ENCODE results near the gene MTARC2. TPM values are rescaled to one million over a fixed set of nuclear protein-coding genes. Genes with fewer than 3 reads are reported as not detected.
A peak's percentile ranks its signal among the peaks of the same experiment; 100 is the strongest.

Gene MTARC2
- total and polyA plus RNA-seq, 2 donors from 2014 or later: 28.6 to 95.2 TPM

DNA sequence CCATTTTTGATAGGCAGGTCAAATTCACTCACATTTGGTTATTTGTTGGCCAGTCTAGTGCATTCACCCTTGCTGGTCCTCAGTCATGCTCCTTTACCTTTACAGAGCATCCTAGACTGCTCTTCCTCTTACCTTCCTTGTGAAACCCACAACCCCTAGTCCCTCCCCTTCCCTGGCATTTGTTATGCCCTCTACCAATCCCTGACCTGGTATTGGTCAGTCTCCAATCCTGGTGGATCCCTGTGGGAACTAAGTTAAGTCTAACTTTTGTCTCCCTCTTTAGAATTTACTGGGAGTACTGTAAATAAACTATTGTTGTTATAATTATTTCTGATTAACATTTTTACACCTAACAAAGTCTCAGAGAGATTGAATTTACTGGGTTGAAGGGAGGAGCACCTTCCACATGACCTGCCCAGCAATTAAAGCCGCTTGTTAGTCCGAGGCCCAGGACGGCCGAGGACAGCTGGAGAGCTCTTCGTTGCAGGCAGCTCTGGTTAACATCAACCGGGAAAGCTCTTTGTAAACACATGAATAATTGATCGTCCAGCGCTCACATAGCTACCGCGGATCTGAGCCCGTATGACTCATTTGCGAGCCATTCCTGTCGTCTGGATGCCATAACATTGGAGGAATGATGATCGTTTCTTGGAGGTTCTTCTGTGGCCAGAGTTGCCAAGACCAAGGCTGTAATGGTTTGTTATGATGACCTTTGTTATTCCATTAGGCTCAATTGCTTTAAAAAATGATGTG, 70.5 kb downstream of the MTARC2 start:
- FAIRE-seq: no peak
- Histone ChIP-seq H3K27me3 (ENCODE audit: control insufficient read depth, insufficient read depth, low read length) (no peaks in the 10 kb centered on the region), H3K27ac (ENCODE audit: low read depth in 2 of 2, low read length in 2 of 2) (no peak overlapping the region), H3K4me3 (ENCODE audit: low read length in 3 of 3) (no peak overlapping the region), H3K9me3 (ENCODE audit: control insufficient read depth in 2 of 3, insufficient read depth in 1 of 3, low read length in 3 of 3) (no peaks in the 10 kb centered on the region), H3K4me1 (ENCODE audit: control insufficient read depth in 2 of 3, insufficient read depth in 2 of 3, low read depth in 1 of 3, low read length in 3 of 3) (no peaks in the 10 kb centered on the region), H3K9ac (ENCODE audit: low read length in 3 of 3) (no peak overlapping the region), H3K36me3 (ENCODE audit: control insufficient read depth in 2 of 3, insufficient read depth in 3 of 3, low read length in 3 of 3) (no peaks in the 10 kb centered on the region)
- intact Hi-C loops (cut with DNase I): no loop called here
- TF ChIP-seq, protein P1, sequence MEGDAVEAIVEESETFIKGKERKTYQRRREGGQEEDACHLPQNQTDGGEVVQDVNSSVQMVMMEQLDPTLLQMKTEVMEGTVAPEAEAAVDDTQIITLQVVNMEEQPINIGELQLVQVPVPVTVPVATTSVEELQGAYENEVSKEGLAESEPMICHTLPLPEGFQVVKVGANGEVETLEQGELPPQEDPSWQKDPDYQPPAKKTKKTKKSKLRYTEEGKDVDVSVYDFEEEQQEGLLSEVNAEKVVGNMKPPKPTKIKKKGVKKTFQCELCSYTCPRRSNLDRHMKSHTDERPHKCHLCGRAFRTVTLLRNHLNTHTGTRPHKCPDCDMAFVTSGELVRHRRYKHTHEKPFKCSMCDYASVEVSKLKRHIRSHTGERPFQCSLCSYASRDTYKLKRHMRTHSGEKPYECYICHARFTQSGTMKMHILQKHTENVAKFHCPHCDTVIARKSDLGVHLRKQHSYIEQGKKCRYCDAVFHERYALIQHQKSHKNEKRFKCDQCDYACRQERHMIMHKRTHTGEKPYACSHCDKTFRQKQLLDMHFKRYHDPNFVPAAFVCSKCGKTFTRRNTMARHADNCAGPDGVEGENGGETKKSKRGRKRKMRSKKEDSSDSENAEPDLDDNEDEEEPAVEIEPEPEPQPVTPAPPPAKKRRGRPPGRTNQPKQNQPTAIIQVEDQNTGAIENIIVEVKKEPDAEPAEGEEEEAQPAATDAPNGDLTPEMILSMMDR (IDR thresholded peaks at IDR 0.05; ENCODE audit: borderline replicate concordance, extremely low read depth, insufficient read depth): no peak
- DNase-seq: peak in 2 of 5 donors; percentile 49 to 77

DNA sequence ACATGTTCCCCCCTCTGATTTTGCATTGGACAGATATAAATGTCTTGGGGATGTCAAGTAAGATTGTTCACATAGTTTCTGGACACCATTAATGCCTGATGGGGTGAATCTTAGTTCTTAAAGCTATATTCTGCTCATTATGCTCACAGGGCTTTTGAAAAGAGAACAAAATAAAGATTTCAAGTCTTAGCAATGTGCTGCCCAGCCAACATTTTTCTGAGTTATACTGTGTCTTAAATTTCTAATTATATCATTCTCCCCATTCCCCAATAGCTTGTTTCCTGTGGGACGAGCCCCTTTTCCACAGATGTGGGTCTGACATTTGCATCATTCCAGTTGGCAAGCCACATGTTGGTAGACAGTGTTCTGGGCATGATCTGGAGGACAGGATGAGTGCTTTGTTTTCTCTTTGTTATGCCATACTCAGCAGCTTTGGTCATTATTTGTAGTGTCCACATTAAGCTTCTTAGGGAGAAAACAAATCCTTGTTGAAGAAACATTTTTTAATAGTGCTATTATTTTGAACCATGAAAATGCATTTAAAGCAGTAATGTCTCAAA, 71.4 kb downstream of the MTARC2 start:
- Histone ChIP-seq H3K4me1 (ENCODE audit: control insufficient read depth in 2 of 3, insufficient read depth in 2 of 3, low read depth in 1 of 3, low read length in 3 of 3) (no peaks in the 10 kb centered on the region), H3K9me3 (ENCODE audit: control insufficient read depth in 2 of 3, insufficient read depth in 1 of 3, low read length in 3 of 3) (no peaks in the 10 kb centered on the region), H3K4me3 (ENCODE audit: low read length in 3 of 3) (no peak overlapping the region), H3K9ac (ENCODE audit: low read length in 3 of 3) (no peak overlapping the region), H3K27me3 (ENCODE audit: control insufficient read depth, insufficient read depth, low read length) (no peaks in the 10 kb centered on the region), H3K27ac (ENCODE audit: low read depth in 2 of 2, low read length in 2 of 2) (no peak overlapping the region), H3K36me3 (ENCODE audit: control insufficient read depth in 2 of 3, insufficient read depth in 3 of 3, low read length in 3 of 3) (no peaks in the 10 kb centered on the region)
- FAIRE-seq: no peak
- intact Hi-C loops (cut with DNase I): no loop called here
- TF ChIP-seq, protein P1 (IDR thresholded peaks at IDR 0.05; ENCODE audit: borderline replicate concordance, extremely low read depth, insufficient read depth): no peak
- peak in 1 of 5 donors; percentile 22 for DNase-seq

DNA sequence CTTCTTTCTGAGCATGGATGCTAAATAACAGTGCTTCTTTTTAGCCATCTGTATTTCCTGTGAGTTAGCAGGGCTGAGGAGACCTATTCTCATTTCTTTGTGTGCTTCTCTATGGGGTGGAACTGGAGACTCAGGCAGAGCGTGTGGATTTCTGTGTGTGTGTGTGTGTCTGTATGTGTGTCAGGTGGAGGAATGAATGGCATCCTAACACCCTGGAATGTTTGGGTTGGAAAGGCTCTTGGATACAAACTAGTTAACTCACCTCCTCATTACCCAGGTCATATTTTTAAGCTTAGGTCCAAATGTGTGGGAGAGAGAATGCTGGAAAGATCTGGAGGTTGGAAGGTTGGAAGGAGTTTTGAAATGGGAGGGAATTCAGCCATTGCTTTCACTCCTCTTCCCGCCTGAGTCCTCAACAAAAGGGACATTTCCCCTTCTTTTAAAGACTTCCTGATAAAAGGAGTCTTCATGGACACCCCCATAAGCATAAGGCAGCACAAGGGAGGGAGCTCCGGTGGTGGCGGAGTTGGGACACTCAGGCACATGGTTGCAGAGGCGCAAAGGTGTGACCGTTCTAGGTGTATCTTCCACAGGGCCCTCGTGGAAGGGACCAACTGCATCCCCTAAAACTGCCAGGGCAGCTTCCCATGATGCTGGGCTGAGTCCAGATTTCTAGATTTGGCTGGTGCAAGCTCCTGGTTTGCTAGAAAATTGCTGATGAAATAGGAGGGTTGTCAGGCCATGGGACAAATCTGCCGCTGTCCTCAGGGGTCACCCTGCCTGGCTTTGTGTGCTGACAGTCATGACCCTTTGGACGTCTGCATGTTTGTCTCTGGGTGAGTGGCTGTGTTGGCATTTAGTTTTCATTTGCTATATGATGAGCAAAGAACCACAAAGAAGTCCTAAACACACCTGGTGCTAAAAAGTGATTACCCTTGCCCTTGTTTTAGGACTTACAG, 76.2 kb downstream of the MTARC2 start:
- Histone ChIP-seq H3K4me1 (ENCODE audit: control insufficient read depth in 2 of 3, insufficient read depth in 2 of 3, low read depth in 1 of 3, low read length in 3 of 3) (peaks cover 0 to 3% (median 0%) of the 10 kb centered on the region in 3 donors), H3K27ac (ENCODE audit: low read depth in 2 of 2, low read length in 2 of 2) (no peak overlapping the region), H3K27me3 (ENCODE audit: control insufficient read depth, insufficient read depth, low read length) (no peaks in the 10 kb centered on the region), H3K9ac (ENCODE audit: low read length in 3 of 3) (no peak overlapping the region), H3K9me3 (ENCODE audit: control insufficient read depth in 2 of 3, insufficient read depth in 1 of 3, low read length in 3 of 3) (no peaks in the 10 kb centered on the region), H3K4me3 (ENCODE audit: low read length in 3 of 3) (no peak overlapping the region), H3K36me3 (ENCODE audit: control insufficient read depth in 2 of 3, insufficient read depth in 3 of 3, low read length in 3 of 3) (no peaks in the 10 kb centered on the region)
- TF ChIP-seq, protein P1 (IDR thresholded peaks at IDR 0.05; ENCODE audit: borderline replicate concordance, extremely low read depth, insufficient read depth): no peak
- FAIRE-seq (no peak), DNase-seq (no peak)
- intact Hi-C loops (cut with DNase I): no loop called here
